LNCAP (cell line): Measurements from ENCODE around the gene APP.

Experiments used
- TF ChIP-seq, protein P1 (sequence below): fragments of 450-650 bp; IDR thresholded peaks from 2 replicates; pipeline ENCODE4 v1.5.1; 2017; ENCODE audit warnings: mild to moderate bottlenecking

Gene APP

GRCh38 chr21:26191609-26192008, 21.0 kb upstream of the APP start:
- TF ChIP-seq, protein P1, sequence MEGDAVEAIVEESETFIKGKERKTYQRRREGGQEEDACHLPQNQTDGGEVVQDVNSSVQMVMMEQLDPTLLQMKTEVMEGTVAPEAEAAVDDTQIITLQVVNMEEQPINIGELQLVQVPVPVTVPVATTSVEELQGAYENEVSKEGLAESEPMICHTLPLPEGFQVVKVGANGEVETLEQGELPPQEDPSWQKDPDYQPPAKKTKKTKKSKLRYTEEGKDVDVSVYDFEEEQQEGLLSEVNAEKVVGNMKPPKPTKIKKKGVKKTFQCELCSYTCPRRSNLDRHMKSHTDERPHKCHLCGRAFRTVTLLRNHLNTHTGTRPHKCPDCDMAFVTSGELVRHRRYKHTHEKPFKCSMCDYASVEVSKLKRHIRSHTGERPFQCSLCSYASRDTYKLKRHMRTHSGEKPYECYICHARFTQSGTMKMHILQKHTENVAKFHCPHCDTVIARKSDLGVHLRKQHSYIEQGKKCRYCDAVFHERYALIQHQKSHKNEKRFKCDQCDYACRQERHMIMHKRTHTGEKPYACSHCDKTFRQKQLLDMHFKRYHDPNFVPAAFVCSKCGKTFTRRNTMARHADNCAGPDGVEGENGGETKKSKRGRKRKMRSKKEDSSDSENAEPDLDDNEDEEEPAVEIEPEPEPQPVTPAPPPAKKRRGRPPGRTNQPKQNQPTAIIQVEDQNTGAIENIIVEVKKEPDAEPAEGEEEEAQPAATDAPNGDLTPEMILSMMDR: no peak

- TF ChIP-seq, protein P1: no peak
Measured at GRCh38 chr21:26188422-26188821, 17.9 kb upstream of the APP start.

- TF ChIP-seq, protein P1: no peak
Measured at GRCh38 chr21:26185446-26185845, 14.9 kb upstream of the APP start.

GRCh38 chr21:26185021-26185420, 14.5 kb upstream of the APP start:
- TF ChIP-seq, protein P1: no peak

DNA sequence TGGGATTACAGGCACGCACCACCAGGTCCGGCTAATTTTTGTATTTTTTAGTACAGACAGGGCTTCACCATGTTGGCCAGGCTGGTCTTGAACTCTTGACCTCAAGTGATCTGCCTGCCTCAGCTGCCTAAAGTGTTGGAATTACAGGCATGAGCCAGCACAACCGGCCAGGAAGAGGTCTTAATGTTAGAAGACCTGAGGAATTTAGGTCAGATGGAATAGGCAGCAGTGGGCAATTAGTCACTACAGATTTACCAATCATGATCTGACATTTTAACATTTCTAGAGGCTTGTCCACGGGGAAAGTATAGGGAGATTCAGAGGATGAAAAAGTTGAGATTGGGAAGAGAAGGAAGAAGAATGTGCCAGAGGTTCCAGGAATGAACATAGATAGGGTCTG, 8.9 kb upstream of the APP start:
- TF ChIP-seq, protein P1: no peak

GRCh38 chr21:26177746-26178426, 7.3 kb upstream of the APP start:
- TF ChIP-seq, protein P1: no peak

- TF ChIP-seq, protein P1: no peak
Measured at GRCh38 chr21:26177187-26177586, 6.6 kb upstream of the APP start.
